Measurements from ENCODE around the gene CELF4. TPM values are rescaled to one million over a fixed set of nuclear protein-coding genes. Genes with fewer than 3 reads are reported as not detected.

Gene CELF4
- total RNA-seq, 1 experiment from 2014 or later: not detected

DNA sequence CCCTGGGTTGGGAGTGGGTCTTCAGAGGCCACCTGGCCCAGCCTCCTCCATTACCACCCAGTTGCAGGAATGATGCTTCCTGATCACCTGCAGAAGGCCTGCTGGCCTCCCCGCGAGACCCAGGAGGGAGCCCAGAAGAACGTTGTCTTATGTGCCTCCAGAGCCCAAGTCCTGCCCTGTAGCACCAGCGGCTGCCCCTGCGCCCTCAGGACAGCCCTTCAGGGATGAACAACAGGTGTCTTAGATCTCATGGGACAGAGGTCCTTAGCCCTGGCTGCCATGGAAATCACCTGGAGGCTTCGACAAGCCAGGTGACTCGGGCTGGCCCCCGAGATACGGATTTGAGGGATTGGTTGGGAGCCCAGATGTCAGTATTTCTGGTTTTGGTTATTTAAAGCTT lies 278.8 kb downstream of the CELF4 start:
- Histone ChIP-seq H3K4me1 (ENCODE audit: control insufficient read depth, insufficient read depth, low read length) (no peaks in the 10 kb centered on the region), H3K4me3 (ENCODE audit: low read depth in 2 of 2, low read length in 2 of 2) (no peak overlapping the region), H3K36me3 (ENCODE audit: control insufficient read depth, insufficient read depth, low read length) (no peaks in the 10 kb centered on the region), H3K9me3 (ENCODE audit: control insufficient read depth, insufficient read depth, low read depth, low read length) (no peaks in the 10 kb centered on the region), H3K27me3 (ENCODE audit: control insufficient read depth, insufficient read depth, low read length) (no peaks in the 10 kb centered on the region), H3K27ac (ENCODE audit: low read length) (no peak overlapping the region)
- no peak for ATAC-seq
- BruUV-seq (replicated peaks): no TSS peak
- in situ Hi-C loops (cut with HindIII; ENCODE audit: low pct_unique_long_range_greater_than_20kb, low sequenced_read_pairs) (no loop called here), intact Hi-C loops (cut with micrococcal nuclease; ENCODE audit: unreplicated experiment) (no loop called here)
- ChIA-PET CTCF (no interaction called here), POLR2A (no interaction called here)
- TF ChIP-seq TCF7L2 (IDR thresholded peaks at IDR 0.05; ENCODE audit: low read depth, low read length): no peak
- no peak for TF ChIP-seq SIN3A (IDR thresholded peaks at IDR 0.05; ENCODE audit: borderline replicate concordance, insufficient read depth, low read depth, low read length)
- TF ChIP-seq POLR2AphosphoS5 (IDR thresholded peaks at IDR 0.05; ENCODE audit: low read depth, low read length): no peak
- TF ChIP-seq, protein P1, sequence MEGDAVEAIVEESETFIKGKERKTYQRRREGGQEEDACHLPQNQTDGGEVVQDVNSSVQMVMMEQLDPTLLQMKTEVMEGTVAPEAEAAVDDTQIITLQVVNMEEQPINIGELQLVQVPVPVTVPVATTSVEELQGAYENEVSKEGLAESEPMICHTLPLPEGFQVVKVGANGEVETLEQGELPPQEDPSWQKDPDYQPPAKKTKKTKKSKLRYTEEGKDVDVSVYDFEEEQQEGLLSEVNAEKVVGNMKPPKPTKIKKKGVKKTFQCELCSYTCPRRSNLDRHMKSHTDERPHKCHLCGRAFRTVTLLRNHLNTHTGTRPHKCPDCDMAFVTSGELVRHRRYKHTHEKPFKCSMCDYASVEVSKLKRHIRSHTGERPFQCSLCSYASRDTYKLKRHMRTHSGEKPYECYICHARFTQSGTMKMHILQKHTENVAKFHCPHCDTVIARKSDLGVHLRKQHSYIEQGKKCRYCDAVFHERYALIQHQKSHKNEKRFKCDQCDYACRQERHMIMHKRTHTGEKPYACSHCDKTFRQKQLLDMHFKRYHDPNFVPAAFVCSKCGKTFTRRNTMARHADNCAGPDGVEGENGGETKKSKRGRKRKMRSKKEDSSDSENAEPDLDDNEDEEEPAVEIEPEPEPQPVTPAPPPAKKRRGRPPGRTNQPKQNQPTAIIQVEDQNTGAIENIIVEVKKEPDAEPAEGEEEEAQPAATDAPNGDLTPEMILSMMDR (IDR thresholded peaks at IDR 0.05): no peak
- TF ChIP-seq, protein P2, sequence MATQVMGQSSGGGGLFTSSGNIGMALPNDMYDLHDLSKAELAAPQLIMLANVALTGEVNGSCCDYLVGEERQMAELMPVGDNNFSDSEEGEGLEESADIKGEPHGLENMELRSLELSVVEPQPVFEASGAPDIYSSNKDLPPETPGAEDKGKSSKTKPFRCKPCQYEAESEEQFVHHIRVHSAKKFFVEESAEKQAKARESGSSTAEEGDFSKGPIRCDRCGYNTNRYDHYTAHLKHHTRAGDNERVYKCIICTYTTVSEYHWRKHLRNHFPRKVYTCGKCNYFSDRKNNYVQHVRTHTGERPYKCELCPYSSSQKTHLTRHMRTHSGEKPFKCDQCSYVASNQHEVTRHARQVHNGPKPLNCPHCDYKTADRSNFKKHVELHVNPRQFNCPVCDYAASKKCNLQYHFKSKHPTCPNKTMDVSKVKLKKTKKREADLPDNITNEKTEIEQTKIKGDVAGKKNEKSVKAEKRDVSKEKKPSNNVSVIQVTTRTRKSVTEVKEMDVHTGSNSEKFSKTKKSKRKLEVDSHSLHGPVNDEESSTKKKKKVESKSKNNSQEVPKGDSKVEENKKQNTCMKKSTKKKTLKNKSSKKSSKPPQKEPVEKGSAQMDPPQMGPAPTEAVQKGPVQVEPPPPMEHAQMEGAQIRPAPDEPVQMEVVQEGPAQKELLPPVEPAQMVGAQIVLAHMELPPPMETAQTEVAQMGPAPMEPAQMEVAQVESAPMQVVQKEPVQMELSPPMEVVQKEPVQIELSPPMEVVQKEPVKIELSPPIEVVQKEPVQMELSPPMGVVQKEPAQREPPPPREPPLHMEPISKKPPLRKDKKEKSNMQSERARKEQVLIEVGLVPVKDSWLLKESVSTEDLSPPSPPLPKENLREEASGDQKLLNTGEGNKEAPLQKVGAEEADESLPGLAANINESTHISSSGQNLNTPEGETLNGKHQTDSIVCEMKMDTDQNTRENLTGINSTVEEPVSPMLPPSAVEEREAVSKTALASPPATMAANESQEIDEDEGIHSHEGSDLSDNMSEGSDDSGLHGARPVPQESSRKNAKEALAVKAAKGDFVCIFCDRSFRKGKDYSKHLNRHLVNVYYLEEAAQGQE (IDR thresholded peaks at IDR 0.05; ENCODE audit: insufficient read depth in 1 of 2, low read depth in 2 of 2, low read length in 1 of 2): no peak
- no peak for DNase-seq (ENCODE audit: low read depth, low spot score)

- in situ Hi-C loops (cut with HindIII; ENCODE audit: low pct_unique_long_range_greater_than_20kb, low sequenced_read_pairs): no loop called here
- Histone ChIP-seq H3K36me3 (ENCODE audit: control insufficient read depth, insufficient read depth, low read length) (no peaks in the 10 kb centered on the region), H3K4me1 (ENCODE audit: control insufficient read depth, insufficient read depth, low read length) (no peaks in the 10 kb centered on the region), H3K27me3 (ENCODE audit: control insufficient read depth, insufficient read depth, low read length) (no peaks in the 10 kb centered on the region), H3K27ac (ENCODE audit: low read length) (no peak overlapping the region), H3K9me3 (ENCODE audit: control insufficient read depth, insufficient read depth, low read depth, low read length) (no peaks in the 10 kb centered on the region), H3K4me3 (ENCODE audit: low read depth in 2 of 2, low read length in 2 of 2) (no peak overlapping the region)
- ChIA-PET POLR2A (no interaction called here), CTCF (no interaction called here)
- ATAC-seq (no peak), DNase-seq (ENCODE audit: low read depth, low spot score) (no peak)
- BruUV-seq (replicated peaks): no TSS peak
- TF ChIP-seq SIN3A (IDR thresholded peaks at IDR 0.05; ENCODE audit: borderline replicate concordance, insufficient read depth, low read depth, low read length) (no peak), POLR2AphosphoS5 (IDR thresholded peaks at IDR 0.05; ENCODE audit: low read depth, low read length) (no peak), TCF7L2 (IDR thresholded peaks at IDR 0.05; ENCODE audit: low read depth, low read length) (no peak)
- TF ChIP-seq, protein P2 (IDR thresholded peaks at IDR 0.05; ENCODE audit: insufficient read depth in 1 of 2, low read depth in 2 of 2, low read length in 1 of 2): no peak
- TF ChIP-seq, protein P1 (IDR thresholded peaks at IDR 0.05): no peak
- intact Hi-C loops (cut with micrococcal nuclease; ENCODE audit: unreplicated experiment): no loop called here
These were observed 279.8 kb downstream of the CELF4 start for GRCh38 chr18:37285825-37286224.
